Omental fat pad (tissue), 4 donors: ENCODE results near the gene PDZD7. TPM values are rescaled to one million over a fixed set of nuclear protein-coding genes. Genes with fewer than 3 reads are reported as not detected.

Source experiments
- ATAC-seq: fragments of 150-250 bp; one replicate; pipeline ENCODE4 v1.9.1; 2016; ENCODE audit warnings: mild to moderate bottlenecking, moderate library complexity; ENCODE audit not compliant: low FRiP score
- DNase-seq: peaks from one replicate; pipeline ENCODE4 v3.0.0-alpha.2; 2019; ENCODE audit warnings: low spot score
- CTCF ChIP-seq, 3 donors: fragments of 450-650 bp; IDR thresholded peaks; one replicate each; pipeline ENCODE4 v1.5.1; 2016 to 2017; ENCODE audit warnings: antibody characterized with exemption in 3 of 3, mild to moderate bottlenecking in 3 of 3, moderate library complexity in 2 of 3
- total RNA-seq, 4 donors: library from RNA; depleted of rRNA; stranded (reverse); fragments of >200 nt; gene quantifications; one replicate each; pipeline ENCODE4 v1.1.0, GENCODE V29; 2016

The PDZD7 gene
- total RNA-seq, 4 donors from 2014 or later: 0.12 to 3.3 (median 0.30) TPM

DNA sequence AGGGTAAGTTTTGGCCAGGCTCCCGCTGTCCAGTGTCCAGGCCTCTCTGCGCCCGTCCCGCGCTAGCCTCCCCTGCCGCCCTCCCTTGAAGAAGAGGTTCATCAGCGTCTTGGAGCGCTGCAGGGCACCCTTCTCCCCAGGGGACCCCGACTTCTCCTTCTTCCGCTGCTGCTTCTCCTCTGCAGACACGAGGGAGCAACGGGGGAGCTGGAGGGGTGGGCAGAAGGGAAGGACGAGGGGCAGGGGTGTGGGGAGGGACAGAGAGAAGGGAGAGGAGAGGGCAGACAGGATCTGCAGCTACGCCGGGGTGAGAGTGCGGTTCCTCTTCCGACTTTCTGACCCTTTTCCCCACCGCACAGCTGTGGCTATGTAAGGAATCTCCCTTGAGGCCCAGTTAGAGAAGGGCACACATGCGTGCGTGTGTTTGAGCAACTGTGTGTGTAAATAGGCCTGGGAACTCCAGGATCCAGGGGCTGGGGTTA, 12.8 kb downstream of the PDZD7 start:
- ATAC-seq (no peak), DNase-seq (no peak)
- TF ChIP-seq CTCF (IDR thresholded peaks at IDR 0.05): no peak

GRCh38 chr10:101016814-101017213, 14.1 kb downstream of the PDZD7 start:
- ATAC-seq (no peak), DNase-seq (no peak)
- TF ChIP-seq CTCF (IDR thresholded peaks at IDR 0.05): no peak

DNA sequence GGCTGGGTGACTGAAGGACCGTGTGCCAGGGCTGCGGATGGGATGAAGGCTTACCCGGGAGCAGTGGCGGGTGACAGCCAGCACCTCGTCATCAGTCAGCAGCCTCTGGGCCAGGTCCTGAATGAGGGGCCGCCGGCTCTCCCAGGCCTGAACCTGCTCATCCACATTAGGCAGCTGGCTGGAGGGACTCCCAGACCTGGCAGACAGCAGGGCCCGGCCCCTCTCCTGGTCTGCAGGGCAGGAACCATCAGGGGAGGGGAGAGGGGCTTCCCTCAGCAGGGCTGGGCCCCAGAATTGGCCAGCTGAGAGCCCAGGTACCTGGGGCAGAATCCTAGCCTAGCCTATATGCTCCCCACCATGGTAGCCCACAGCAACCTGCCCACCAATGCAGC, 15.4 kb downstream of the PDZD7 start:
- TF ChIP-seq CTCF (IDR thresholded peaks at IDR 0.05): no peak
- ATAC-seq (no peak), DNase-seq (no peak)

DNA sequence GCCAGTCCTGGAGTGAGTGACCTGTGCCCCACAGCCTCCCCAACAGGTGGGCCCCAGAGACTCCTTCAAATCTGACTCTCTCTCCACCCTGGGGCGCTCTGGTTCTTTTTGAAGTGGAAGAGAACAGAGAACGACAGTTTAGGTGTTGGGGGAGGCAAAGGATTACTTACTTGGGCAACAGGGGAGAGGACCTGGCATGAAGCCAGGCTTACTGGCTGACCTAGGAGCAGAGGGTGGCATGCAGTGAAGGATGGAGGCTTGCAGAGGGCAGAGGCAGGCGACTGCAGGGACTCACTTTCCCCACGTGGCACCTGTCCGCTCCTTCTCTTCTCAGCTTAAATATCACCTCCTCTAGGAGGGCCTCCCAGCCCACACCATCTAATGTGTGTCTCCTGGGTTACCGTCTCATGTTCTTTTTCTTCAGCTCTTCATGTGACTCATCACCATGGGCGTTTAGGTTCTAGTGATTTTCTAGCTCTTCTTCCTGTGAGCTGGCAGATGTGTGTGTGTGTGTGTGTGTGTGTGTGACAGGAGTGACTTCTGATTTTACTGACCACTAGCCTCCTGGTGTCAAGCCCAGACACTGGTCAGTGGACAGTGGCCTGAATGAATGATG, 15.9 kb downstream of the PDZD7 start:
- TF ChIP-seq CTCF (IDR thresholded peaks at IDR 0.05): no peak
- DNase-seq: no peak
- no peak for ATAC-seq

DNA sequence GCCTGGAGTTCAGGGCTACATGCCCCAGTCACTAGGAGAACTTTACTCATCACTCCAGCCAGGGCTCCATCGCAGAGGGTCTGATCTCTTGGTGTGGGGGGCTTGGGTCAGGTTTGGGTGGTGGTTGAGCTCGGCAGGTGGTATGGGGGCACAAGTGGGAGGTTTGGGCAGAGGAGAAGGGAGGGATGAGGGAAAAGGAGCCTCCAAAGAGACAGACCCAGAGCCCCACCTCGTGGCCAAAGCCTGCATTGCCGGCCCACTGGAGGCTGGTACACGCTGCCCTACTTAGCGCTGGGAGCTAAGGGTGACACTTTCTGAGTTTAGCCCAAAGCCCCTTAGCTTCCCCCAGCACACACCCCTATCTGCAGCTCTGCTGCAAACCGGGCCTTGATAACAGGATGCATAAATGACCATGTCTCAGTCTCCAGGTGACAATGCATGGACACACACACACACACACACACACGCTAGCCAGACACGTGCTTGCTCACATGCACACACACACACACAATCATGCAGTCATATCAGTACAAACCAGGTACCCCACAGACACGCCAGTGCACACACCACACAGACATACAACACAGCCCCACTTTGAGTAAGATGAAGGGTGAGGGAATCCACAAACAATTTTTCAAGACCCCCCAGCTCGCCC, 16.6 kb downstream of the PDZD7 start:
- ATAC-seq (peak; percentile 31), DNase-seq (peak; percentile 97)
- peak in 1 of 3 donors; percentile 79 for TF ChIP-seq CTCF (IDR thresholded peaks at IDR 0.05)

- DNase-seq (no peak), ATAC-seq (no peak)
- TF ChIP-seq CTCF (IDR thresholded peaks at IDR 0.05): no peak
Observed at GRCh38 chr10:101013365-101013825, 17.5 kb downstream of the PDZD7 start.
